Body of pancreas (tissue), 4 donors: Measurements from ENCODE around the gene GLIS1. TPM values are rescaled to one million over a fixed set of nuclear protein-coding genes. Genes with fewer than 3 reads are reported as not detected.

ENCODE experiments used
- ATAC-seq: fragments of 150-250 bp; one replicate; pipeline ENCODE4 v1.9.1; 2016
- DNase-seq, 4 donors: peaks; one replicate each; pipeline ENCODE4 v3.0.0-alpha.2; 2019
- H3K27ac ChIP-seq, 4 donors: fragments of 200-600 bp; sonication (generic); 1 replicate in 3 of 4; 2 replicates in 1 of 4; pipeline versions ENCODE4 v1.5.1 to v1.6.1; 2016 to 2019; ENCODE audit warnings: mild to moderate bottlenecking in 1 of 4, mixed read lengths in 1 of 4, moderate library complexity in 1 of 4
- H3K27me3 ChIP-seq, 2 donors: fragments of 200-600 bp; sonication (generic); one replicate each; pipeline ENCODE4 v1.6.0; 2016; ENCODE audit warnings: mild to moderate bottlenecking in 1 of 2
- H3K36me3 ChIP-seq, 2 donors: fragments of 200-600 bp; sonication (generic); replicated peaks in 1 of 2; 2 replicates each; pipeline ENCODE4 v1.5.1; 2016; ENCODE audit warnings: low read depth in 2 of 2; ENCODE audit not compliant: insufficient read depth in 1 of 2
- H3K4me1 ChIP-seq: fragments of 200-600 bp; sonication (generic); one replicate; pipeline ENCODE4 v1.6.0; 2016
- H3K4me3 ChIP-seq, 2 donors: fragments of 200-600 bp; sonication (generic); 1 replicate in 1 of 2; 2 replicates in 1 of 2; pipeline ENCODE4 v1.5.1; 2016 to 2019
- H3K9me3 ChIP-seq, 3 donors: fragments of 200-600 bp; sonication (generic); 1 replicate in 2 of 3; 2 replicates in 1 of 3; pipeline ENCODE4 v1.5.1; 2016
- CTCF ChIP-seq, 7 experiments: fragments of 450-650 bp in 4 of 7; fragments of 200-600 bp in 3 of 7; sonication (generic) in 3 of 7; IDR thresholded peaks; one replicate each; pipeline ENCODE4 v1.5.1; 2016 to 2019; ENCODE audit warnings: antibody characterized with exemption in 7 of 7
- POLR2A ChIP-seq, 3 donors: fragments of 450-650 bp; IDR thresholded peaks; one replicate each; pipeline ENCODE4 v1.6.1; 2016; ENCODE audit warnings: antibody characterized with exemption in 3 of 3, mild to moderate bottlenecking in 2 of 3
- WGBS, 2 donors: methylation state at CpG; one replicate each; pipeline ENCODE4 v1.1.5; 2017; 5-methylcytosine and 5-hydroxymethylcytosine counted together
- intact Hi-C: fragments of 100-400 bp; cut with DNase I; formaldehyde crosslinking; loops from one replicate; pipeline ENCODE4 v1.15.1; 2023
- total RNA-seq, 2 donors: library from RNA; depleted of rRNA; stranded (reverse); fragments of >200 nt; gene quantifications; one replicate each; pipeline ENCODE4 v1.1.0, GENCODE V29; 2016

Gene GLIS1
- total RNA-seq, 2 donors from 2014 or later: 0.33 TPM; not detected in 1

GRCh38 chr1:53712276-53712675 is 26.7 kb downstream of the GLIS1 start:
- 64 to 66% methylated on average over 2 of the region's 2 CpGs for WGBS, 2 donors
- no peak for TF ChIP-seq POLR2A (IDR thresholded peaks at IDR 0.05)
- ATAC-seq (no peak), DNase-seq (no peak)
- Histone ChIP-seq H3K27ac (no peak overlapping the region), H3K36me3 (no peaks in the 10 kb centered on the region), H3K4me1 (no peaks in the 10 kb centered on the region), H3K27me3 (no peaks in the 10 kb centered on the region), H3K4me3 (no peak overlapping the region), H3K9me3 (no peaks in the 10 kb centered on the region)
- intact Hi-C loops: no loop called here

GRCh38 chr1:53710584-53710983 is 28.4 kb downstream of the GLIS1 start:
- DNase-seq (no peak), ATAC-seq (no peak)
- TF ChIP-seq CTCF (IDR thresholded peaks at IDR 0.05) (no peak), POLR2A (IDR thresholded peaks at IDR 0.05) (no peak)
- WGBS, 2 donors: 66 to 73% methylated on average over 4 to 8 of the region's 8 CpGs
- H3K9me3 ChIP-seq: no peaks in the 10 kb centered on the region
- intact Hi-C loops: no loop called here
- H3K4me1 ChIP-seq: no peaks in the 10 kb centered on the region
- H3K27me3 ChIP-seq: no peaks in the 10 kb centered on the region
- no peaks in the 10 kb centered on the region for H3K36me3 ChIP-seq
- H3K27ac ChIP-seq: no peak overlapping the region
- no peak overlapping the region for H3K4me3 ChIP-seq

- Histone ChIP-seq H3K36me3 (no peaks in the 10 kb centered on the region), H3K9me3 (no peaks in the 10 kb centered on the region), H3K4me3 (no peak overlapping the region), H3K4me1 (no peaks in the 10 kb centered on the region), H3K27me3 (no peaks in the 10 kb centered on the region), H3K27ac (no peak overlapping the region)
- TF ChIP-seq POLR2A (IDR thresholded peaks at IDR 0.05) (no peak), CTCF (IDR thresholded peaks at IDR 0.05) (no peak)
- ATAC-seq: no peak
- DNase-seq: no peak
- intact Hi-C loops: no loop called here
- WGBS, 2 donors: 74 to 76% methylated on average over 3 of the region's 3 CpGs
Measured at GRCh38 chr1:53708687-53709086, 30.3 kb downstream of the GLIS1 start.

- no peaks in the 10 kb centered on the region for H3K9me3 ChIP-seq
Measured at GRCh38 chr1:53706356-53706755, 32.6 kb downstream of the GLIS1 start.

GRCh38 chr1:53705446-53706096 is 33.4 kb downstream of the GLIS1 start:
- 56 to 90% methylated on average over 4 to 7 of the region's 7 CpGs for WGBS, 2 donors
- Histone ChIP-seq H3K27me3 (no peaks in the 10 kb centered on the region), H3K4me3 (no peak overlapping the region), H3K36me3 (no peaks in the 10 kb centered on the region), H3K27ac (no peak overlapping the region), H3K4me1 (no peaks in the 10 kb centered on the region), H3K9me3 (no peaks in the 10 kb centered on the region)
- intact Hi-C loops: no loop called here
- ATAC-seq (no peak), DNase-seq (no peak)
- TF ChIP-seq POLR2A (IDR thresholded peaks at IDR 0.05) (no peak), CTCF (IDR thresholded peaks at IDR 0.05) (no peak)

More at GRCh38 chr1:53706356-53706755, 32.6 kb downstream of the GLIS1 start:
- no peak for DNase-seq
- Histone ChIP-seq H3K4me3 (no peak overlapping the region), H3K36me3 (no peaks in the 10 kb centered on the region), H3K27me3 (no peaks in the 10 kb centered on the region), H3K27ac (no peak overlapping the region), H3K4me1 (no peaks in the 10 kb centered on the region)
- TF ChIP-seq CTCF (IDR thresholded peaks at IDR 0.05) (no peak), POLR2A (IDR thresholded peaks at IDR 0.05) (no peak)
- intact Hi-C loops: no loop called here
- no peak for ATAC-seq
- 47 to 48% methylated on average over 6 of the region's 6 CpGs for WGBS, 2 donors
